Cerebellar cortex (tissue), 1 donor: ENCODE data around the gene SLC9A7.

Experiments
- DNase-seq: peaks from one replicate; pipeline ENCODE4 v3.0.0-alpha.2; 2015; ENCODE audit warnings: low spot score

SLC9A7 gene

GRCh38 chrX:46573331-46573891 lies 185.5 kb downstream of the SLC9A7 start, which contains the start of gene CHST7:
Gene CHST7 (plus strand): TSS chrX:46573765. CDS start chrX:46573932, 167 bp downstream.
- DNase-seq, result peak; percentile 35

GRCh38 chrX:46572340-46572936 lies 186.5 kb downstream of the SLC9A7 start:
- no peak for DNase-seq

GRCh38 chrX:46571423-46572339 lies 187.2 kb downstream of the SLC9A7 start:
- DNase-seq, result no peak

- no peak for DNase-seq
These were observed 189.3 kb downstream of the SLC9A7 start for GRCh38 chrX:46569621-46570020.

GRCh38 chrX:46567388-46567787 lies 191.5 kb downstream of the SLC9A7 start:
- DNase-seq, result no peak

- DNase-seq, result peak; percentile 22
These were observed 196.9 kb downstream of the SLC9A7 start for GRCh38 chrX:46561824-46562657.

- no peak for DNase-seq
These were observed 199.9 kb downstream of the SLC9A7 start for GRCh38 chrX:46559062-46559461.

- DNase-seq, result no peak
These were observed 204.0 kb downstream of the SLC9A7 start for GRCh38 chrX:46554942-46555341.

- no peak for DNase-seq
These were observed 205.0 kb downstream of the SLC9A7 start for GRCh38 chrX:46553935-46554334.

- no peak for DNase-seq
These were observed 207.3 kb downstream of the SLC9A7 start for GRCh38 chrX:46551494-46552128.

- DNase-seq, result no peak
These were observed 209.0 kb downstream of the SLC9A7 start for GRCh38 chrX:46549914-46550313.
